OCI-LY1 (cell line): ENCODE results near the gene CCDC187.

ENCODE experiments used
- H2AFZ ChIP-seq: fragments of 200-600 bp; sonication (generic), shearing (Covaris generic); 2 replicates; pipeline ENCODE4 v1.6.0; 2014; ENCODE audit warnings: antibody characterized with exemption, mild to moderate bottlenecking, low read length
- H3F3A ChIP-seq: fragments of 200-600 bp; sonication (generic), shearing (Covaris generic); 2 replicates; pipeline ENCODE4 v1.6.0; 2014; ENCODE audit warnings: mild to moderate bottlenecking, antibody characterized with exemption, low read length, moderate library complexity; ENCODE audit not compliant: insufficient read depth
- H3K27ac ChIP-seq: fragments of 200-600 bp; sonication (generic); 2 replicates; pipeline ENCODE4 v1.5.1; 2014; ENCODE audit warnings: low read length, mixed run types, mild to moderate bottlenecking, low read depth; ENCODE audit not compliant: poor library complexity, severe bottlenecking
- H3K27me3 ChIP-seq: fragments of 200-600 bp; sonication (generic); 2 replicates; pipeline ENCODE4 v1.6.0; 2014; ENCODE audit warnings: antibody characterized with exemption, mild to moderate bottlenecking, low read length, moderate library complexity; ENCODE audit not compliant: insufficient read depth
- H3K36me3 ChIP-seq: fragments of 200-600 bp; sonication (generic); 2 replicates; pipeline ENCODE4 v1.6.1; 2014; ENCODE audit warnings: mild to moderate bottlenecking, antibody characterized with exemption, low read length, moderate library complexity, mixed read lengths; ENCODE audit not compliant: insufficient read depth
- H3K4me1 ChIP-seq: fragments of 200-600 bp; sonication (generic); 2 replicates; pipeline ENCODE4 v1.5.1; 2014; ENCODE audit warnings: mild to moderate bottlenecking, low read length, moderate library complexity; ENCODE audit not compliant: insufficient read depth, severe bottlenecking
- H3K4me2 ChIP-seq: fragments of 200-600 bp; sonication (generic), shearing (Covaris generic); 2 replicates; pipeline ENCODE4 v1.6.1; 2014; ENCODE audit warnings: low read length
- H3K4me3 ChIP-seq: fragments of 200-600 bp; sonication (generic); 2 replicates; pipeline ENCODE4 v1.5.1; 2014; ENCODE audit warnings: low read length, low read depth, mild to moderate bottlenecking, mixed read lengths; ENCODE audit not compliant: poor library complexity, severe bottlenecking
- H3K79me2 ChIP-seq: fragments of 200-600 bp; shearing (Covaris generic); 2 replicates; pipeline ENCODE4 v1.6.1; 2016; ENCODE audit warnings: mixed run types, low read length, mixed read lengths; ENCODE audit not compliant: insufficient read depth
- H3K9ac ChIP-seq: fragments of 200-600 bp; sonication (generic), shearing (Covaris generic); 2 replicates; pipeline ENCODE4 v1.6.1; 2014; ENCODE audit warnings: mild to moderate bottlenecking, low read length, mixed read lengths
- H3K9me2 ChIP-seq: fragments of 200-600 bp; sonication (generic), shearing (Covaris generic); 2 replicates; pipeline ENCODE4 v1.6.1; 2014; ENCODE audit warnings: low read depth, mild to moderate bottlenecking, low read length, mixed read lengths
- H3K9me3 ChIP-seq: fragments of 200-600 bp; shearing (Covaris generic); 2 replicates; pipeline ENCODE4 v1.6.1; 2014; ENCODE audit warnings: low read length, mixed read lengths
- H4K20me1 ChIP-seq: fragments of 200-600 bp; sonication (generic), shearing (Covaris generic); 2 replicates; pipeline ENCODE4 v1.6.0; 2016; ENCODE audit warnings: mild to moderate bottlenecking, low read length; ENCODE audit not compliant: insufficient read depth
- EZH2 ChIP-seq: fragments of 200-600 bp; sonication (generic), shearing (Covaris generic); IDR thresholded peaks from 2 replicates; pipeline ENCODE4 v1.8.0; 2017; ENCODE audit warnings: borderline replicate concordance, mixed run types, mild to moderate bottlenecking, antibody characterized with exemption, low read length, moderate library complexity, mixed read lengths
- TF ChIP-seq, protein P1 (sequence below): fragments of 200-600 bp; sonication (generic), shearing (Covaris generic); IDR thresholded peaks from 2 replicates; pipeline ENCODE4 v1.5.1; 2017; ENCODE audit warnings: mild to moderate bottlenecking, antibody characterized with exemption, low read length, moderate library complexity, mixed read lengths

Gene CCDC187

DNA sequence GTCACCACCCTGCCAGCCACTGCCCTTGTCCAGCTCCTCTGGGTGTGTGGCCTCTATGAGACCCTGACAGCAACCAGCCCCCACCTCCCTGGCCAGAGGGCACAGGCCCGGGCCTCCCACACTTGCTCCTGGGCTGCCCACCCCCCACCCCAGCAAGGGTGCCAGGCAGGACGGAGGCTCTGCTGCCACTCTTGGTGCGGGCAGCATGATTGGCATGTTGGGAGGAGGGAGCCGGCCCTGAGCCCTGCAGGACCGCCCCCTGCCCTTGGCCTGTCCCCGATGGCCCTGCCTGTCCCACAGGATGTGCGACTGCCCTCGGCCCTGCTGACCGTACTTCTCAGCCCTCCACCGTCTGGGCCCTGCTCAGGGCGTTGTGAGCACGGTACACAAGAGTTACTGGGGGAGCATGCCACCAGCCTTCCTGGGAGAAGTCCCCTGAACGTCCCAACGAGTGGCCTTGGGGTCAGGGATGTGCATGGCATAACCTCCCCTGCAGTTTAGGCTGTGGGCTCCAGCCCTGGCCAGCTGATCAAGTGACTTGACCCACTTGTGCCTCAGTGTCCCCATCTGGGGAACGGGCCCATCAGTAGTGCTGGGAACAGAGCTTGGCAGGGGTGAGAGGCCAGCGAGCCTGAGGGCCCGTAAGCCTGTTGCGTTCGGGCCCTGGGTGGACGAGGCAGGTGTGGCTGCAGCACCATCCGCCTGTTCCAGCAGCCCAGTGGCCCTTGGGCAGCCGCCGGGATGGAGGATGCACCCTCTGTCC lies 39.4 kb upstream of the CCDC187 start:
- H3K36me3 ChIP-seq = no peaks in the 10 kb centered on the region
- H3K9me3 ChIP-seq = no peaks in the 10 kb centered on the region
- no peak overlapping the region for H3K27ac ChIP-seq
- H3K79me2 ChIP-seq = no peaks in the 10 kb centered on the region
- H3K9ac ChIP-seq = no peak overlapping the region
- no peaks in the 10 kb centered on the region for H4K20me1 ChIP-seq
- no peaks in the 10 kb centered on the region for H3F3A ChIP-seq
- no peak overlapping the region for H2AFZ ChIP-seq
- 0 out of 2 replicates have a peak overlapping the region, but pooled peaks have one; percentile 53 for H3K4me2 ChIP-seq
- H3K4me3 ChIP-seq = no peak overlapping the region
- peaks cover 17% of the 10 kb centered on the region for H3K27me3 ChIP-seq
- TF ChIP-seq, protein P1, sequence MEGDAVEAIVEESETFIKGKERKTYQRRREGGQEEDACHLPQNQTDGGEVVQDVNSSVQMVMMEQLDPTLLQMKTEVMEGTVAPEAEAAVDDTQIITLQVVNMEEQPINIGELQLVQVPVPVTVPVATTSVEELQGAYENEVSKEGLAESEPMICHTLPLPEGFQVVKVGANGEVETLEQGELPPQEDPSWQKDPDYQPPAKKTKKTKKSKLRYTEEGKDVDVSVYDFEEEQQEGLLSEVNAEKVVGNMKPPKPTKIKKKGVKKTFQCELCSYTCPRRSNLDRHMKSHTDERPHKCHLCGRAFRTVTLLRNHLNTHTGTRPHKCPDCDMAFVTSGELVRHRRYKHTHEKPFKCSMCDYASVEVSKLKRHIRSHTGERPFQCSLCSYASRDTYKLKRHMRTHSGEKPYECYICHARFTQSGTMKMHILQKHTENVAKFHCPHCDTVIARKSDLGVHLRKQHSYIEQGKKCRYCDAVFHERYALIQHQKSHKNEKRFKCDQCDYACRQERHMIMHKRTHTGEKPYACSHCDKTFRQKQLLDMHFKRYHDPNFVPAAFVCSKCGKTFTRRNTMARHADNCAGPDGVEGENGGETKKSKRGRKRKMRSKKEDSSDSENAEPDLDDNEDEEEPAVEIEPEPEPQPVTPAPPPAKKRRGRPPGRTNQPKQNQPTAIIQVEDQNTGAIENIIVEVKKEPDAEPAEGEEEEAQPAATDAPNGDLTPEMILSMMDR = no peak
- TF ChIP-seq EZH2 = no peak
- H3K9me2 ChIP-seq = no peaks in the 10 kb centered on the region
- no peaks in the 10 kb centered on the region for H3K4me1 ChIP-seq

DNA sequence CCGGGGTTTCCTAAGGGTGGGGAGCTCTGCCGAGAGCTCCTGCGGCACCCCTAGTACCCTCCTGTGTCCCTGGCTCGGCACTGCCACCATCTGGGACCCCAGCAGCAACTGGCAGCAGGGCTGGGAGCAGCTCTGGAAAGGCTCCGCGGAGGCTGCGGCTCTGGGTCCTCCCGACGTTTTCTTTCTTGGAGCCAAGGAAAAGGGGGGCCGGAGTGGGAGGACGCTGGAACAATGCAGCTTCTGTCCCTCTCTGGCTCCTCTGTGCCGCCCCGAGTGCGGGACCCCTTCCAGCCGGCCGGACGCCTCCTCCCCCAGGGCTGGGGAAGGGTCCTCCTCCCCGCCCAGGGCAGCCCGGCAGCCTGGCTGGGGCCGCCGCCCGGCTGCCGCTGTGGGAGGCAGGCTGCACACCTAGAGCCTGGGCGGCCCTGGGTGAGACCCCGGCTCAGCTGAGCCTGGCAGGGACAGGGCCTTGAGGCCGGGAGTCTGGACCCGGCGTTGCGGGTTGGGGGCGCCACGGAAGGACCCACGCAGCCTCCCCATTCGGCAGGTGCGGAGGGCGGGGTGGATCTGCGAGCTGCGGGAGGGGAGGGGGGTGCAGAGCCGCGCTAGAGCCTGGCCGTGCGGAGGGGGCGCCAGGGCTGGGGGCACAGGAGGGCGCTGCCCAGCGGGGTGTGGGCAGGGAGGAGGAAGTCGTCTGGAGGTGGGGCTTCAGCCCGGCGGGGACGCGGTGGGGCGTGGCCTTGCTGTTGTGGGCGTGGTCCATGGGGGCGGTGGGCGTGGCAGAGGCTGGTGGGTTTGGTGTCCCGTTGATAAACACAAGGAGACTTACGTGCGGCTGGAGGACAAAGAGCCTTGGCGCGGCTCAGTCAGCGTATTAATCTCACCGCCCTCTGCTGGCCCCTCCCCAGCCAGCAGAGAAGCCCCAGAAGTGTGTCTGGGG lies 38.6 kb upstream of the CCDC187 start:
- H3K4me2 ChIP-seq = peak overlapping the region; percentile 53
- H3F3A ChIP-seq = no peaks in the 10 kb centered on the region
- H2AFZ ChIP-seq = no peak overlapping the region
- peaks cover 23% of the 10 kb centered on the region for H3K27me3 ChIP-seq
- peak overlapping the region; percentile 46 for H3K4me3 ChIP-seq
- no peaks in the 10 kb centered on the region for H3K36me3 ChIP-seq
- no peaks in the 10 kb centered on the region for H3K4me1 ChIP-seq
- H3K9me2 ChIP-seq = no peaks in the 10 kb centered on the region
- TF ChIP-seq EZH2 = no peak
- TF ChIP-seq, protein P1 = no peak
- H4K20me1 ChIP-seq = no peaks in the 10 kb centered on the region
- H3K9me3 ChIP-seq = no peaks in the 10 kb centered on the region
- H3K27ac ChIP-seq = no peak overlapping the region
- H3K9ac ChIP-seq = no peak overlapping the region
- no peaks in the 10 kb centered on the region for H3K79me2 ChIP-seq

DNA sequence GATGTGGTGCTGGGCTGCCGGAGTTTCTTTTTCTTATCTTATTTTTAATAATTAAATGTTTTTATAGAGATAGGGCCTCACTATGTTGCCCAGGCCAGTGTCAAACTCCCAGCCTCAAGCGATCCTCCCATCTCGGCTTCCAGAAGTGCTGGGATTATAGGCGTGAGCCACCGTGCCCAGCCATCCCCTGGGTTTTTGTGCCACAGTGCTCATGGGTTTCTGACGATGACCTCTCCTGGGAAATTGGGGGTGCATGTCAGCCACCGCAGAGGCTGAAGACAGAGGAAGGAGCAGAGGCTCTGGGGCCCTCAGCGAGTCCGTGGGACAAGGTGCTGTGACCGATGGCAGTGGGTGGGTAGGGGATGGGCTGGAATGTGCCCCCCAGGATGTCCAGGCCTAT lies 37.9 kb upstream of the CCDC187 start:
- H3K36me3 ChIP-seq = no peaks in the 10 kb centered on the region
- no peaks in the 10 kb centered on the region for H3K4me1 ChIP-seq
- no peak overlapping the region for H3K4me3 ChIP-seq
- no peak overlapping the region for H3K9ac ChIP-seq
- H3K27me3 ChIP-seq = peaks cover 25% of the 10 kb centered on the region
- TF ChIP-seq, protein P1 = no peak
- TF ChIP-seq EZH2 = no peak
- no peaks in the 10 kb centered on the region for H3F3A ChIP-seq
- no peaks in the 10 kb centered on the region for H3K9me3 ChIP-seq
- no peaks in the 10 kb centered on the region for H3K9me2 ChIP-seq
- no peaks in the 10 kb centered on the region for H3K79me2 ChIP-seq
- H2AFZ ChIP-seq = no peak overlapping the region
- no peak overlapping the region for H3K27ac ChIP-seq
- no peaks in the 10 kb centered on the region for H4K20me1 ChIP-seq
- H3K4me2 ChIP-seq = no peak overlapping the region
